Uterus (tissue), 4 donors: ENCODE data around the gene NXPH1. TPM values are rescaled to one million over a fixed set of nuclear protein-coding genes. Genes with fewer than 3 reads are reported as not detected.

Experiments used
- DNase-seq, 2 donors: peaks; one replicate each; pipeline ENCODE4 v3.0.0-alpha.2; 2019 to 2020
- H3K27ac ChIP-seq, 2 donors: fragments of 200-600 bp; sonication (generic); 1 replicate in 1 of 2; 2 replicates in 1 of 2; pipeline ENCODE4 v1.5.1; 2016 to 2018
- H3K27me3 ChIP-seq, 2 donors: fragments of 200-600 bp; sonication (generic); one replicate each; pipeline ENCODE4 v1.5.1; 2018 to 2019; ENCODE audit warnings: control low read depth in 1 of 2
- H3K36me3 ChIP-seq, 2 donors: fragments of 200-600 bp; sonication (generic); one replicate each; pipeline ENCODE4 v1.5.1; 2019; ENCODE audit warnings: control low read depth in 1 of 2
- H3K4me1 ChIP-seq, 2 donors: fragments of 200-600 bp; sonication (generic); one replicate each; pipeline ENCODE4 v1.5.1; 2018 to 2019; ENCODE audit warnings: control low read depth in 1 of 2
- H3K4me3 ChIP-seq, 2 donors: fragments of 200-600 bp; sonication (generic); 1 replicate in 1 of 2; 2 replicates in 1 of 2; pipeline ENCODE4 v1.5.1; 2018 to 2019; ENCODE audit warnings: mild to moderate bottlenecking in 1 of 2
- H3K9me3 ChIP-seq, 2 donors: fragments of 200-600 bp; sonication (generic); one replicate each; pipeline ENCODE4 v1.5.1; 2019; ENCODE audit warnings: control low read depth in 1 of 2
- CTCF ChIP-seq, 4 experiments: fragments of 200-600 bp in 2 of 4; fragments of 450-650 bp in 2 of 4; sonication (generic) in 2 of 4; IDR thresholded peaks; one replicate each; pipeline ENCODE4 v1.5.1; 2016 to 2019; ENCODE audit warnings: antibody characterized with exemption in 4 of 4, mild to moderate bottlenecking in 2 of 4, moderate library complexity in 1 of 4
- POLR2A ChIP-seq, 2 donors: fragments of 450-650 bp; IDR thresholded peaks; one replicate each; pipeline ENCODE4 v1.6.1; 2016; ENCODE audit warnings: antibody characterized with exemption in 2 of 2, mild to moderate bottlenecking in 1 of 2, moderate library complexity in 1 of 2
- intact Hi-C: fragments of 100-400 bp; cut with DNase I; formaldehyde crosslinking; loops from one replicate; pipeline ENCODE4 v1.15.1; 2023; ENCODE audit warnings: low total_unique reads
- total RNA-seq, 4 donors: library from RNA; depleted of rRNA in 3 of 4; stranded (reverse); fragments of >200 nt in 3 of 4; gene quantifications; one replicate each; pipeline versions ENCODE4 v1.1.0 to v1.2.4, GENCODE V29; 2014 to 2023
- donor health status: DM: yes; HTN: yes; CAD: no.

The NXPH1 gene
- total RNA-seq, 4 donors from 2014 or later = 0.28 TPM; not detected in 3

- DNase-seq = no peak
- H3K36me3 ChIP-seq = no peaks in the 10 kb centered on the region
- no peak overlapping the region for H3K27ac ChIP-seq
- intact Hi-C loops = no loop called here
- H3K27me3 ChIP-seq = peaks cover 0 to 4% of the 10 kb centered on the region in 2 donors
- TF ChIP-seq POLR2A (IDR thresholded peaks at IDR 0.05) (no peak), CTCF (IDR thresholded peaks at IDR 0.05) (no peak)
- H3K4me3 ChIP-seq = no peak overlapping the region
- no peaks in the 10 kb centered on the region for H3K4me1 ChIP-seq
- no peaks in the 10 kb centered on the region for H3K9me3 ChIP-seq
Measured at GRCh38 chr7:8742837-8743236, 309.4 kb downstream of the NXPH1 start.

- H3K27ac ChIP-seq = no peak overlapping the region
- H3K4me3 ChIP-seq = no peak overlapping the region
- TF ChIP-seq CTCF (IDR thresholded peaks at IDR 0.05) (no peak), POLR2A (IDR thresholded peaks at IDR 0.05) (no peak)
- DNase-seq = no peak
- no peaks in the 10 kb centered on the region for H3K4me1 ChIP-seq
- no peaks in the 10 kb centered on the region for H3K27me3 ChIP-seq
- no peaks in the 10 kb centered on the region for H3K9me3 ChIP-seq
- intact Hi-C loops = no loop called here
- no peaks in the 10 kb centered on the region for H3K36me3 ChIP-seq
Measured at GRCh38 chr7:8747338-8747737, 313.9 kb downstream of the NXPH1 start.

- Histone ChIP-seq H3K36me3 (no peaks in the 10 kb centered on the region), H3K27me3 (no peaks in the 10 kb centered on the region), H3K4me1 (no peaks in the 10 kb centered on the region), H3K4me3 (no peak overlapping the region), H3K27ac (no peak overlapping the region), H3K9me3 (no peaks in the 10 kb centered on the region)
- no peak for DNase-seq
- no peak for TF ChIP-seq CTCF (IDR thresholded peaks at IDR 0.05)
- TF ChIP-seq POLR2A (IDR thresholded peaks at IDR 0.05) = no peak
- intact Hi-C loops = no loop called here
Measured at GRCh38 chr7:8751557-8752231, 318.3 kb downstream of the NXPH1 start.

GRCh38 chr7:8753355-8753754, 319.9 kb downstream of the NXPH1 start:
- no peak for DNase-seq
- intact Hi-C loops = no loop called here
- Histone ChIP-seq H3K4me1 (no peaks in the 10 kb centered on the region), H3K27me3 (no peaks in the 10 kb centered on the region), H3K9me3 (no peaks in the 10 kb centered on the region), H3K27ac (no peak overlapping the region), H3K4me3 (no peak overlapping the region), H3K36me3 (no peaks in the 10 kb centered on the region)
- TF ChIP-seq POLR2A (IDR thresholded peaks at IDR 0.05) = no peak
- no peak for TF ChIP-seq CTCF (IDR thresholded peaks at IDR 0.05)

GRCh38 chr7:8761731-8762130, 328.3 kb downstream of the NXPH1 start:
- Histone ChIP-seq H3K36me3 (no peaks in the 10 kb centered on the region), H3K27ac (no peak overlapping the region), H3K27me3 (no peaks in the 10 kb centered on the region), H3K4me1 (no peaks in the 10 kb centered on the region), H3K9me3 (no peaks in the 10 kb centered on the region), H3K4me3 (no peak overlapping the region)
- no peak for DNase-seq
- intact Hi-C loops = no loop called here
- TF ChIP-seq POLR2A (IDR thresholded peaks at IDR 0.05) (no peak), CTCF (IDR thresholded peaks at IDR 0.05) (no peak)
